Measurements from ENCODE around the gene CIDEB. TPM values are rescaled to one million over a fixed set of nuclear protein-coding genes. Genes with fewer than 3 reads are reported as not detected.

Gene CIDEB
- total RNA-seq, 1 donor from 2014 or later, result 1.9 TPM

GRCh38 chr14:24351517-24351916, 43.7 kb upstream of the CIDEB start:
- no peaks in the 10 kb centered on the region for H3K9me3 Mint-ChIP-seq (ENCODE audit: low read depth)
- DNase-seq (ENCODE audit: low spot score, unreplicated experiment), result no peak
- H3K27me3 Mint-ChIP-seq, result peaks cover 63% of the 10 kb centered on the region
- H3K27ac Mint-ChIP-seq, result no peak overlapping the region
- peaks cover 6% of the 10 kb centered on the region for H3K4me1 Mint-ChIP-seq (ENCODE audit: low read depth)
- TF ChIP-seq, protein P1, sequence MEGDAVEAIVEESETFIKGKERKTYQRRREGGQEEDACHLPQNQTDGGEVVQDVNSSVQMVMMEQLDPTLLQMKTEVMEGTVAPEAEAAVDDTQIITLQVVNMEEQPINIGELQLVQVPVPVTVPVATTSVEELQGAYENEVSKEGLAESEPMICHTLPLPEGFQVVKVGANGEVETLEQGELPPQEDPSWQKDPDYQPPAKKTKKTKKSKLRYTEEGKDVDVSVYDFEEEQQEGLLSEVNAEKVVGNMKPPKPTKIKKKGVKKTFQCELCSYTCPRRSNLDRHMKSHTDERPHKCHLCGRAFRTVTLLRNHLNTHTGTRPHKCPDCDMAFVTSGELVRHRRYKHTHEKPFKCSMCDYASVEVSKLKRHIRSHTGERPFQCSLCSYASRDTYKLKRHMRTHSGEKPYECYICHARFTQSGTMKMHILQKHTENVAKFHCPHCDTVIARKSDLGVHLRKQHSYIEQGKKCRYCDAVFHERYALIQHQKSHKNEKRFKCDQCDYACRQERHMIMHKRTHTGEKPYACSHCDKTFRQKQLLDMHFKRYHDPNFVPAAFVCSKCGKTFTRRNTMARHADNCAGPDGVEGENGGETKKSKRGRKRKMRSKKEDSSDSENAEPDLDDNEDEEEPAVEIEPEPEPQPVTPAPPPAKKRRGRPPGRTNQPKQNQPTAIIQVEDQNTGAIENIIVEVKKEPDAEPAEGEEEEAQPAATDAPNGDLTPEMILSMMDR (IDR thresholded peaks at IDR 0.05; ENCODE audit: unreplicated experiment), result peak; percentile 10
- H3K4me3 Mint-ChIP-seq (ENCODE audit: low read depth), result no peak overlapping the region
- H3K36me3 Mint-ChIP-seq (ENCODE audit: insufficient read depth), result no peaks in the 10 kb centered on the region

DNA sequence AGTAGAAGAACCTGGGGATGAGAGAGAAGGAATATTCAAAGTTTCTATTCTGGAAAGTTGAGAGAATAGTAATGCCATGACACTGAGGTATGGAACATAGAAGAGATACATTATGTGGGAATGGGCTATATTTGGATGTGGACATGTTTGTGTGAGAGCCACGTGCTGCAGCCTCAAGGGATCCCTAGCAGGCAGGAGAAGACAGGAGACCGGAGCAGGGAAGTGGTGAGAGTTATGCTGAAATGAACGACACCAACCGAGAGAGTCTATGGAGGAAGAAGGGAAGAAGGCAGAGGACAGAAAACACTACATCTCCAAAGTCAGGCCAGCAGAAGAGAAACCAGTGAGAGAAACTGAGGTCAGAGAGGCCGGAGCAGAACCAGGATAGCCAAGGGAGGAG, 42.0 kb upstream of the CIDEB start:
- peaks cover 6% of the 10 kb centered on the region for H3K4me1 Mint-ChIP-seq (ENCODE audit: low read depth)
- no peak overlapping the region for H3K27ac Mint-ChIP-seq
- H3K4me3 Mint-ChIP-seq (ENCODE audit: low read depth), result no peak overlapping the region
- no peaks in the 10 kb centered on the region for H3K9me3 Mint-ChIP-seq (ENCODE audit: low read depth)
- no peaks in the 10 kb centered on the region for H3K36me3 Mint-ChIP-seq (ENCODE audit: insufficient read depth)
- TF ChIP-seq, protein P1 (IDR thresholded peaks at IDR 0.05; ENCODE audit: unreplicated experiment), result no peak
- peaks cover 72% of the 10 kb centered on the region for H3K27me3 Mint-ChIP-seq
- DNase-seq (ENCODE audit: low spot score, unreplicated experiment), result no peak

DNA sequence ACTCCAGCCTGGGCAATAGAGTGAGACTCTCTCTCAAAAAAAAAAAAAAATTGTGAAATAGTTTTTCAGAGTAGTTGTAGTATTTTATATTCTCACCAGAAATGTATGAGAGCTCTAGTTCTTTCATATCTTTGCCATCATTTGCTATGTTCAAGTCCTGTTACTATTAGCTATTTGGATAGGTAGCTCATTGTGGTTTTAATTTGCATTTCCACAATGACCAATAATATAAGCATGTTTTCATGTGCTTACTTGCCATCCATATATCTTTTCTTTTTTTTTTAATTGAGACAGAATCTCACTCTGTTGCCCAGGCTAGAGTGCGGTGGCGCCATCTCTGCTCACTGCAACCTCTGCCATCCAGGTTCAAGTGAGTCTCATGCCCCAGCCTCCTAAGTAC, 40.4 kb upstream of the CIDEB start:
- H3K27ac Mint-ChIP-seq, result no peak overlapping the region
- H3K4me1 Mint-ChIP-seq (ENCODE audit: low read depth), result peaks cover 4% of the 10 kb centered on the region
- H3K9me3 Mint-ChIP-seq (ENCODE audit: low read depth), result no peaks in the 10 kb centered on the region
- H3K27me3 Mint-ChIP-seq, result peaks cover 72% of the 10 kb centered on the region
- DNase-seq (ENCODE audit: low spot score, unreplicated experiment), result no peak
- H3K4me3 Mint-ChIP-seq (ENCODE audit: low read depth), result no peak overlapping the region
- TF ChIP-seq, protein P1 (IDR thresholded peaks at IDR 0.05; ENCODE audit: unreplicated experiment), result no peak
- no peaks in the 10 kb centered on the region for H3K36me3 Mint-ChIP-seq (ENCODE audit: insufficient read depth)

DNA sequence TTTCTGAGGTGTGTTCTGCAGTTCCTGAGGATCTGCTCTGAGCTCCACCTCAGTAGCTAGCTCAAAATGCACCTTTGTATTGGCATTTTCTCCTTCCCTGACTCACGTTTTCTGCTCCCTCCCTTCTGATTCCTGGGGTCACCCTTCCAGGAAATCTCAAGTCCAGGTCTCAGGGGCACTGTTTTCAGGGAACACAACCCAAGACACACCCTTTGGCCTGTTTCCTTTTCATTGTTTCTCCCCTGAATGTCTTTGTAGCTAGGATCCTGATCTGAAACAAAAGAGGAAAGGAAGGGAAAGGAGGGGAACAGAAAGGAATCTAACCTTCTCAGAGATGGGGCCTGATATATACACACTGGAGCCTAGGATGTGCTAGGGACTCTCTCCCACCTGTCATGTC, 39.4 kb upstream of the CIDEB start:
- H3K4me3 Mint-ChIP-seq (ENCODE audit: low read depth), result no peak overlapping the region
- H3K36me3 Mint-ChIP-seq (ENCODE audit: insufficient read depth), result no peaks in the 10 kb centered on the region
- no peak for DNase-seq (ENCODE audit: low spot score, unreplicated experiment)
- no peaks in the 10 kb centered on the region for H3K4me1 Mint-ChIP-seq (ENCODE audit: low read depth)
- TF ChIP-seq, protein P1 (IDR thresholded peaks at IDR 0.05; ENCODE audit: unreplicated experiment), result no peak
- peaks cover 69% of the 10 kb centered on the region for H3K27me3 Mint-ChIP-seq
- H3K9me3 Mint-ChIP-seq (ENCODE audit: low read depth), result no peaks in the 10 kb centered on the region
- no peak overlapping the region for H3K27ac Mint-ChIP-seq

- no peaks in the 10 kb centered on the region for H3K36me3 Mint-ChIP-seq (ENCODE audit: insufficient read depth)
- H3K27ac Mint-ChIP-seq, result no peak overlapping the region
- no peaks in the 10 kb centered on the region for H3K4me1 Mint-ChIP-seq (ENCODE audit: low read depth)
- TF ChIP-seq, protein P1 (IDR thresholded peaks at IDR 0.05; ENCODE audit: unreplicated experiment), result no peak
- no peak overlapping the region for H3K4me3 Mint-ChIP-seq (ENCODE audit: low read depth)
- DNase-seq (ENCODE audit: low spot score, unreplicated experiment), result no peak
- H3K27me3 Mint-ChIP-seq, result peaks cover 65% of the 10 kb centered on the region
- H3K9me3 Mint-ChIP-seq (ENCODE audit: low read depth), result no peaks in the 10 kb centered on the region
Measured at GRCh38 chr14:24343795-24344660, 36.3 kb upstream of the CIDEB start.

Data from progenitor cell of endocrine pancreas (in vitro differentiated cells).